H1 (cell line): ENCODE results near the gene RARA. TPM values are rescaled to one million over a fixed set of nuclear protein-coding genes. Genes with fewer than 3 reads are reported as not detected.

ENCODE experiments used
- CTCF ChIA-PET: fragments of 300-600 bp; sonication (Branson Sonifier 250); formaldehyde crosslinking; loops from one replicate; lab custom pipeline; 2021; ENCODE audit not compliant: partially characterized antibody; lab: Charles Lee
- POLR2A ChIA-PET: fragments of 300-600 bp; sonication (Branson Sonifier 250); formaldehyde crosslinking; loops from one replicate; lab custom pipeline; 2021; ENCODE audit warnings: inconsistent platforms; ENCODE audit not compliant: partially characterized antibody; lab: Charles Lee
- DNase-seq, 2 experiments: peaks; one replicate each; pipeline versions ENCODE4 v3.0.0 to v3.0.0-alpha.2; 2010 to 2022; ENCODE audit warnings: low spot score in 2 of 2, low read depth in 1 of 2, mixed read lengths in 1 of 2
- FAIRE-seq: peaks from 2 replicates; lab custom pipeline; 2011; peaks lifted over from hg19 to GRCh38; lab: Jason Lieb, UNC
- H2AFZ ChIP-seq: 2 replicates; pipeline ENCODE4 v1.8.1; 2012; ENCODE audit warnings: low read length, inconsistent platforms
- H2AK5ac ChIP-seq: 2 replicates; pipeline ENCODE4 v1.6.1; 2013; ENCODE audit warnings: low read depth, low read length
- H2BK120ac ChIP-seq: replicated peaks from 2 replicates; pipeline ENCODE3; 2013; ENCODE audit warnings: low read depth, low read length, inconsistent platforms
- H2BK12ac ChIP-seq: 2 replicates; pipeline ENCODE4 v1.6.1; 2013; ENCODE audit warnings: low read depth, low read length
- H2BK15ac ChIP-seq: 2 replicates; pipeline ENCODE4 v1.6.1; 2013; ENCODE audit warnings: low read length
- H2BK20ac ChIP-seq: 2 replicates; pipeline ENCODE4 v1.6.1; 2013; ENCODE audit warnings: low read length
- H2BK5ac ChIP-seq: 2 replicates; pipeline ENCODE4 v1.6.1; 2013; ENCODE audit warnings: low read depth, low read length
- H3K14ac ChIP-seq: 2 replicates; pipeline ENCODE4 v1.6.1; 2013; ENCODE audit warnings: inconsistent platforms; ENCODE audit not compliant: insufficient read length
- H3K18ac ChIP-seq: 2 replicates; pipeline ENCODE4 v1.6.1; 2013; ENCODE audit warnings: low read length; ENCODE audit errors: extremely low read depth
- H3K23ac ChIP-seq: 2 replicates; pipeline ENCODE4 v1.6.1; 2013; ENCODE audit warnings: inconsistent platforms; ENCODE audit not compliant: insufficient read length
- H3K23me2 ChIP-seq: 2 replicates; pipeline ENCODE4 v1.6.1; 2013; ENCODE audit warnings: low read depth, low read length
- H3K27ac ChIP-seq: 2 replicates; pipeline ENCODE4 v1.6.1; 2011; ENCODE audit warnings: low read depth, low read length, inconsistent platforms
- H3K27me3 ChIP-seq, 4 experiments: replicated peaks in 1 of 4; 1 replicate in 1 of 4; 2 replicates in 3 of 4; pipeline versions ENCODE4 v1.6.1 to v1.8.1; 2011 to 2013; ENCODE audit warnings: low read length in 3 of 4, mild to moderate bottlenecking in 3 of 4, inconsistent platforms in 2 of 4, mixed read lengths in 2 of 4, moderate library complexity in 1 of 4; ENCODE audit not compliant: control insufficient read depth in 3 of 4, insufficient read depth in 3 of 4; ENCODE audit errors: extremely low read depth in 1 of 4
- H3K36me3 ChIP-seq, 4 experiments: 2 replicates each; pipeline versions ENCODE4 v1.6.1 to v1.8.1; 2011 to 2013; ENCODE audit warnings: mild to moderate bottlenecking in 4 of 4, low read length in 3 of 4, moderate library complexity in 2 of 4, control low read depth in 1 of 4, inconsistent platforms in 1 of 4; ENCODE audit not compliant: insufficient read depth in 4 of 4, control insufficient read depth in 2 of 4
- H3K4ac ChIP-seq: replicated peaks from 2 replicates; pipeline ENCODE3; 2013; ENCODE audit warnings: low read length, low read depth, mixed read lengths, inconsistent platforms; ENCODE audit not compliant: insufficient read length
- H3K4me1 ChIP-seq, 4 experiments: replicated peaks in 1 of 4; 1 replicate in 1 of 4; 2 replicates in 3 of 4; pipeline versions ENCODE4 v1.6.1 to v1.8.1; 2011 to 2013; ENCODE audit warnings: low read length in 3 of 4, inconsistent platforms in 2 of 4, mixed read lengths in 1 of 4; ENCODE audit not compliant: insufficient read depth in 4 of 4, control insufficient read depth in 3 of 4
- H3K4me2 ChIP-seq, 2 experiments: 2 replicates each; pipeline versions ENCODE4 v1.6.1 to v1.8.1; 2011 to 2013; ENCODE audit warnings: low read depth in 2 of 2, low read length in 2 of 2, control low read depth in 1 of 2, inconsistent platforms in 1 of 2, mild to moderate bottlenecking in 1 of 2; ENCODE audit not compliant: insufficient read depth in 1 of 2
- H3K4me3 ChIP-seq, 4 experiments: fragments of 200-600, 300-600 bp in 1 of 4; sonication (generic), shearing (Covaris generic), sonication (Bioruptor Twin) in 1 of 4; 2 replicates each; pipeline versions ENCODE4 v1.5.1 to v1.8.1; 2011 to 2016; ENCODE audit warnings: low read length in 4 of 4, low read depth in 3 of 4, control low read depth in 2 of 4, inconsistent platforms in 2 of 4, mild to moderate bottlenecking in 2 of 4, mixed read lengths in 1 of 4, moderate library complexity in 1 of 4; ENCODE audit not compliant: insufficient read depth in 2 of 4; ENCODE audit errors: extremely low read depth in 1 of 4
- H3K56ac ChIP-seq: replicated peaks from 2 replicates; pipeline ENCODE3; 2013; ENCODE audit warnings: low read depth, mild to moderate bottlenecking, mixed read lengths, low read length, inconsistent platforms; ENCODE audit not compliant: insufficient read length
- H3K79me1 ChIP-seq: 2 replicates; pipeline ENCODE4 v1.6.1; 2013; ENCODE audit warnings: low read depth, low read length, control low read depth
- H3K79me2 ChIP-seq, 2 experiments: 2 replicates each; pipeline versions ENCODE4 v1.6.1 to v1.8.1; 2012 to 2013; ENCODE audit warnings: low read length in 2 of 2, mild to moderate bottlenecking in 2 of 2, inconsistent platforms in 1 of 2; ENCODE audit not compliant: insufficient read depth in 2 of 2, control insufficient read depth in 1 of 2
- H3K9ac ChIP-seq, 4 experiments: replicated peaks in 1 of 4; 1 replicate in 1 of 4; 2 replicates in 3 of 4; pipeline versions ENCODE4 v1.6.1 to v1.8.1; 2011 to 2013; ENCODE audit warnings: low read depth in 3 of 4, low read length in 3 of 4, control low read depth in 2 of 4, mild to moderate bottlenecking in 2 of 4, moderate library complexity in 2 of 4, inconsistent platforms in 1 of 4; ENCODE audit errors: extremely low read depth in 1 of 4
- H3K9me3 ChIP-seq, 2 experiments: 2 replicates each; pipeline versions ENCODE4 v1.6.1 to v1.8.1; 2012 to 2013; ENCODE audit warnings: mild to moderate bottlenecking in 2 of 2, moderate library complexity in 2 of 2, control low read depth in 1 of 2, inconsistent platforms in 1 of 2, low read depth in 1 of 2, low read length in 1 of 2, mixed read lengths in 1 of 2; ENCODE audit not compliant: insufficient read depth in 2 of 2
- H4K20me1 ChIP-seq, 2 experiments: replicated peaks in 1 of 2; 2 replicates each; pipeline versions ENCODE3 to v1.8.1; 2011 to 2013; ENCODE audit warnings: inconsistent platforms in 2 of 2, low read length in 2 of 2, mild to moderate bottlenecking in 1 of 2; ENCODE audit not compliant: insufficient read depth in 2 of 2, control insufficient read depth in 1 of 2
- H4K5ac ChIP-seq: 2 replicates; pipeline ENCODE4 v1.6.1; 2013; ENCODE audit warnings: low read length, low read depth, mixed read lengths, inconsistent platforms; ENCODE audit not compliant: insufficient read length
- H4K8ac ChIP-seq: 2 replicates; pipeline ENCODE4 v1.8.0; 2013; ENCODE audit warnings: mild to moderate bottlenecking, moderate library complexity, low read length, inconsistent platforms; ENCODE audit not compliant: insufficient read depth; ENCODE audit errors: extremely low read depth
- H4K91ac ChIP-seq: replicated peaks from 2 replicates; pipeline ENCODE3; 2013; ENCODE audit warnings: low read length, mixed read lengths, inconsistent platforms; ENCODE audit not compliant: insufficient read length
- ASH2L ChIP-seq: fragments of 200-600, 300-600 bp; sonication (generic); IDR thresholded peaks from one replicate; pipeline ENCODE4 v1.7.1; 2017; ENCODE audit warnings: low read length
- CHD2 ChIP-seq: IDR thresholded peaks from 2 replicates; pipeline ENCODE4 v1.6.1; 2012; ENCODE audit warnings: low read length, improper control_type of control experiment
- CREB1 ChIP-seq: IDR thresholded peaks from 2 replicates; pipeline ENCODE4 v1.6.1; 2012; ENCODE audit warnings: inconsistent platforms
- PHF8 ChIP-seq: fragments of 200-600 bp; sonication (generic); conservative IDR thresholded peaks from 2 replicates; pipeline ENCODE4 v1.7.1; 2012; ENCODE audit warnings: low read depth, mild to moderate bottlenecking, inconsistent platforms, low read length, moderate library complexity
- POU5F1 ChIP-seq: IDR thresholded peaks from 2 replicates; pipeline ENCODE4 v1.6.1; 2011; ENCODE audit warnings: low read depth, mild to moderate bottlenecking, low read length, moderate library complexity
- SIN3A ChIP-seq, 2 experiments: IDR thresholded peaks in 1 of 2; conservative IDR thresholded peaks in 1 of 2; 2 replicates each; pipeline ENCODE4 v1.6.1; 2011 to 2012; ENCODE audit warnings: low read length in 2 of 2, improper control_type of control experiment in 1 of 2, low read depth in 1 of 2, mild to moderate bottlenecking in 1 of 2
- SRF ChIP-seq: IDR thresholded peaks from 2 replicates; pipeline ENCODE4 v1.6.1; 2011; ENCODE audit warnings: mild to moderate bottlenecking, low read depth, low read length, moderate library complexity
- ZNF274 ChIP-seq: IDR thresholded peaks from 2 replicates; pipeline ENCODE4 v1.7.0; 2012; ENCODE audit warnings: low read length, borderline replicate concordance; ENCODE audit errors: extremely low read depth
- WGBS, 2 experiments: shearing (Covaris generic) in 1 of 2; methylation state at CpG; one replicate each; pipeline versions ENCODE4 v1.1.6 to v1.1.7; 2013 to 2015; ENCODE audit warnings: low lambda C conversion rate in 2 of 2, mixed read lengths in 2 of 2, inconsistent platforms in 1 of 2, low coverage in 1 of 2, missing lambda C conversion rate in 1 of 2; ENCODE audit not compliant: insufficient replicate concordance in 2 of 2, insufficient coverage in 1 of 2, insufficient read length in 1 of 2; ENCODE audit errors: extremely low coverage in 1 of 2, missing lambda C conversion rate in 1 of 2; 5-methylcytosine and 5-hydroxymethylcytosine counted together
- polyA plus RNA-seq, 7 experiments: library from polyadenylated mRNA; depleted of rRNA in 3 of 7; stranded (reverse) in 5 of 7; unstranded in 2 of 7; fragments of >200 nt in 5 of 7; fragments of 200-250 nt in 2 of 7; gene quantifications; 1 replicate in 5 of 7; 2 replicates in 1 of 7; 4 replicates in 1 of 7; pipeline versions ENCODE4 v1.2.1 to v1.2.3, GENCODE V29; 2011 to 2013; ENCODE audit warnings: missing spikeins in 2 of 7, mixed read lengths in 2 of 7
- total RNA-seq: library from RNA; stranded (reverse); fragmentation: NEBNext Ultra II Directional; extraction: Animal tissue kit (Norgen Biotek cat#: 25700); gene quantifications from 2 replicates; pipeline ENCODE4 v1.2.1, GENCODE V29; 2021
- TF ChIP-seq, protein P1 (sequence below): IDR thresholded peaks from 2 replicates; pipeline ENCODE4 v1.6.1; 2012; ENCODE audit warnings: inconsistent platforms
- TF ChIP-seq, protein P2 (sequence below): IDR thresholded peaks from 2 replicates; pipeline ENCODE4 v1.6.1; 2012; ENCODE audit warnings: low read length, inconsistent platforms

Gene RARA
- total and polyA plus RNA-seq, 2 of the 8 experiments (the other 6 are each of a cell fraction or from before 2014, with no cell fraction given): 4.4 to 16.5 TPM

DNA sequence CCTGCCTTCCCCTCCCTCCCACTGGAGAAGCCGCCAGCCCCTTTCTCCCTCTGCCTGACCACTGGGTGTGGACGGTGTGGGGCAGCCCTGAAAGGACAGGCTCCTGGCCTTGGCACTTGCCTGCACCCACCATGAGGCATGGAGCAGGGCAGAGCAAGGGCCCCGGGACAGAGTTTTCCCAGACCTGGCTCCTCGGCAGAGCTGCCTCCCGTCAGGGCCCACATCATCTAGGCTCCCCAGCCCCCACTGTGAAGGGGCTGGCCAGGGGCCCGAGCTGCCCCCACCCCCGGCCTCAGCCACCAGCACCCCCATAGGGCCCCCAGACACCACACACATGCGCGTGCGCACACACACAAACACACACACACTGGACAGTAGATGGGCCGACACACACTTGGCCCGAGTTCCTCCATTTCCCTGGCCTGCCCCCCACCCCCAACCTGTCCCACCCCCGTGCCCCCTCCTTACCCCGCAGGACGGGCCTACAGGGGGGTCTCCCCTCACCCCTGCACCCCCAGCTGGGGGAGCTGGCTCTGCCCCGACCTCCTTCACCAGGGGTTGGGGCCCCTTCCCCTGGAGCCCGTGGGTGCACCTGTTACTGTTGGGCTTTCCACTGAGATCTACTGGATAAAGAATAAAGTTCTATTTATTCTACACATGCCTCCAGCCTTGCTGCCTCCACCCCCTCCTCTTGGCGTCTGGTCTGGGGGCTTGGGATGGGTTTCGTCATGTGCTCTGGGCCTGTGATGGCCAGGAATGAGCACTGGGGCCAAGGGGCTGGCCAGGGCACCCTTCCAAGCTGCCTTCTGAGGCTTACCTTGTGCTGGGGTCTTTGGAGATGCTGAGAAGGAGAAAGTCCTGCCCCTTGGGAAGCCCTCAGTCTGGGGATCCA is 48.3 kb downstream of the RARA start:
- H4K8ac ChIP-seq: no peak overlapping the region
- no peak for FAIRE-seq
- H3K56ac ChIP-seq: no peak overlapping the region
- H3K23ac ChIP-seq: no peak overlapping the region
- H3K14ac ChIP-seq: no peak overlapping the region
- no peak overlapping the region for H2AFZ ChIP-seq
- CTCF ChIA-PET: interaction anchor here (0.6 to 30.8 kb wide), 16 partner anchors 9 to 659 kb away, joined by 3 to 1198 read pairs (median 6); partner anchors contain the start of gene RARA
- H3K4me1 ChIP-seq: peaks cover 5 to 24% (median 14%) of the 10 kb centered on the region in 4 experiments
- H2AK5ac ChIP-seq: no peak overlapping the region
- H3K4me2 ChIP-seq: no peak overlapping the region
- H2BK5ac ChIP-seq: no peak overlapping the region
- no peak overlapping the region for H3K4ac ChIP-seq
- no peak overlapping the region for H3K27ac ChIP-seq
- H3K27me3 ChIP-seq: peaks cover 0 to 7% (median 4%) of the 10 kb centered on the region in 4 experiments; a peak in 4 of 7 replicates
- H3K9ac ChIP-seq: no peak overlapping the region
- H4K5ac ChIP-seq: no peak overlapping the region
- 92% methylated on average over 12 of the region's 19 CpGs; no CpG with 5 or more reads in 1 of the 2 experiments for WGBS, 2 experiments
- no peak overlapping the region for H4K91ac ChIP-seq
- H3K79me1 ChIP-seq: no peaks in the 10 kb centered on the region
- DNase-seq: no peak
- H2BK20ac ChIP-seq: no peak overlapping the region
- no peaks in the 10 kb centered on the region for H3K79me2 ChIP-seq
- H3K18ac ChIP-seq: no peak overlapping the region
- no peaks in the 10 kb centered on the region for H3K9me3 ChIP-seq
- POLR2A ChIA-PET: interaction anchor here (0.8 to 27.8 kb wide), 5 partner anchors 55 to 284 kb away, joined by 3 to 570 read pairs (median 4); partner anchors contain the start of genes CDC6 and RARA
- no peak overlapping the region for H2BK15ac ChIP-seq
- no peak overlapping the region for H2BK120ac ChIP-seq
- H3K23me2 ChIP-seq: no peaks in the 10 kb centered on the region
- H4K20me1 ChIP-seq: peaks cover 0 to 6% of the 10 kb centered on the region in 2 experiments
- H2BK12ac ChIP-seq: no peak overlapping the region
- H3K4me3 ChIP-seq: no peak overlapping the region
- H3K36me3 ChIP-seq: no peaks in the 10 kb centered on the region
- TF ChIP-seq, protein P1, sequence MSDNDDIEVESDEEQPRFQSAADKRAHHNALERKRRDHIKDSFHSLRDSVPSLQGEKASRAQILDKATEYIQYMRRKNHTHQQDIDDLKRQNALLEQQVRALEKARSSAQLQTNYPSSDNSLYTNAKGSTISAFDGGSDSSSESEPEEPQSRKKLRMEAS: no peak
- TF ChIP-seq ZNF274: no peak
- no peak for TF ChIP-seq PHF8
- no peak for TF ChIP-seq SRF
- TF ChIP-seq, protein P2, sequence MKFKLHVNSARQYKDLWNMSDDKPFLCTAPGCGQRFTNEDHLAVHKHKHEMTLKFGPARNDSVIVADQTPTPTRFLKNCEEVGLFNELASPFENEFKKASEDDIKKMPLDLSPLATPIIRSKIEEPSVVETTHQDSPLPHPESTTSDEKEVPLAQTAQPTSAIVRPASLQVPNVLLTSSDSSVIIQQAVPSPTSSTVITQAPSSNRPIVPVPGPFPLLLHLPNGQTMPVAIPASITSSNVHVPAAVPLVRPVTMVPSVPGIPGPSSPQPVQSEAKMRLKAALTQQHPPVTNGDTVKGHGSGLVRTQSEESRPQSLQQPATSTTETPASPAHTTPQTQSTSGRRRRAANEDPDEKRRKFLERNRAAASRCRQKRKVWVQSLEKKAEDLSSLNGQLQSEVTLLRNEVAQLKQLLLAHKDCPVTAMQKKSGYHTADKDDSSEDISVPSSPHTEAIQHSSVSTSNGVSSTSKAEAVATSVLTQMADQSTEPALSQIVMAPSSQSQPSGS: no peak
- no peak for TF ChIP-seq SIN3A (conservative IDR thresholded peaks at IDR 0.05 in 1 of 2, IDR thresholded peaks at IDR 0.05 in 1 of 2; ENCODE audit: low read depth in 1 of 2, low read length in 2 of 2)
- TF ChIP-seq ASH2L: no peak
- no peak for TF ChIP-seq POU5F1
- TF ChIP-seq CHD2: no peak
- TF ChIP-seq CREB1: no peak
